GM23248 (cell line): ENCODE measurements around the gene STK25.

Experiments
- EZH2 ChIP-seq: fragments of 200-600 bp; sonication (generic); IDR thresholded peaks from 2 replicates; pipeline ENCODE4 v1.6.1; 2018; ENCODE audit warnings: antibody characterized with exemption, mild to moderate bottlenecking; ENCODE audit not compliant: insufficient read depth, poor library complexity, severe bottlenecking
- EZH2phosphoT487 ChIP-seq: fragments of 200-600 bp; sonication (generic); IDR thresholded peaks from 2 replicates; pipeline ENCODE4 v1.6.1; 2018; ENCODE audit warnings: antibody characterized with exemption, moderate library complexity, mild to moderate bottlenecking, low read depth; ENCODE audit not compliant: insufficient read depth

DNA sequence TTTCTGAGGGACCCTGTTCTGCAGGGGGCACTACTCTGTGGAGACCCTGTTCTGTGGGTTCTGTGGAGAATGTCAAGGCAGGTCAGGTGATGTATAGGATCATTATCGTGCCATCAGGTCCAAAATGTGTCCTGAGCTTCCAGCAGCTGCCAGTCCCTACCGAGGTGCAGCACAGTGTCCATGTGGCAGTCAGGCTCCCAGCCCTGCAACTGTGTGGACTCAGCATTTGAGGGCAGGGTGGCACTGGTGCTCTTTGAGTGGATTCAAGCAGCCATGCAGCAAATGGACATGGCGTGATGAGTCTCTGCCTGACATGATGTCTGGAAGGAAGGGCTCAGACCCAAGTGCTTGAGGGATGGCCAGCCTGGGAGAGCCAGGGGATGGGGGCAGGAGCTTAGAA is 35.0 kb downstream of the STK25 start:
- TF ChIP-seq EZH2phosphoT487 (no peak), EZH2 (no peak)
